DND-41 (cell line): ENCODE data around the gene ADPGK.

ENCODE experiments used
- ATAC-seq: fragments of 200-7000 bp; cut with Tn5 transposase; 3 replicates; pipeline ENCODE4 v1.9.1; 2021; ENCODE audit warnings: low read depth; ENCODE audit not compliant: insufficient read depth
- DNase-seq: peaks from one replicate; pipeline ENCODE4 v3.0.0-alpha.2; 2020
- H2AFZ ChIP-seq: 2 replicates; pipeline ENCODE4 v1.6.0; 2012; ENCODE audit warnings: low read depth, low read length
- H3K27ac ChIP-seq: 2 replicates; pipeline ENCODE4 v1.5.1; 2012; ENCODE audit warnings: low read length, inconsistent platforms
- H3K27me3 ChIP-seq: fragments of 200-600 bp; sonication (generic); 2 replicates; pipeline ENCODE4 v1.6.0; 2012; ENCODE audit warnings: low read length, mild to moderate bottlenecking, inconsistent platforms; ENCODE audit not compliant: insufficient read depth, poor library complexity
- H3K36me3 ChIP-seq: 2 replicates; pipeline ENCODE4 v1.5.1; 2012; ENCODE audit warnings: low read length, inconsistent platforms; ENCODE audit not compliant: insufficient read depth
- H3K4me1 ChIP-seq: 2 replicates; pipeline ENCODE4 v1.5.1; 2012; ENCODE audit warnings: mild to moderate bottlenecking, low read length; ENCODE audit not compliant: insufficient read depth
- H3K4me2 ChIP-seq: 2 replicates; pipeline ENCODE4 v1.6.0; 2012; ENCODE audit warnings: mild to moderate bottlenecking, moderate library complexity, low read length, inconsistent platforms; ENCODE audit not compliant: insufficient read depth
- H3K4me3 ChIP-seq, 2 experiments: fragments of 200-600 bp in 1 of 2; shearing (Covaris generic) in 1 of 2; 2 replicates each; pipeline ENCODE4 v1.5.1; 2012 to 2016; ENCODE audit warnings: inconsistent platforms in 2 of 2, low read length in 2 of 2, mild to moderate bottlenecking in 2 of 2, low read depth in 1 of 2, moderate library complexity in 1 of 2
- H3K79me2 ChIP-seq: 2 replicates; pipeline ENCODE4 v1.6.0; 2012; ENCODE audit warnings: low read length, inconsistent platforms; ENCODE audit not compliant: insufficient read depth
- H3K9ac ChIP-seq: 2 replicates; pipeline ENCODE4 v1.6.0; 2012; ENCODE audit warnings: low read depth, mild to moderate bottlenecking, inconsistent platforms, low read length, moderate library complexity
- H3K9me3 ChIP-seq: 2 replicates; pipeline ENCODE4 v1.5.1; 2012; ENCODE audit warnings: low read length, moderate library complexity, mild to moderate bottlenecking, inconsistent platforms; ENCODE audit not compliant: insufficient read depth, severe bottlenecking
- H4K20me1 ChIP-seq: 2 replicates; pipeline ENCODE4 v1.6.0; 2012; ENCODE audit warnings: low read length; ENCODE audit not compliant: insufficient read depth
- CTCF ChIP-seq: IDR thresholded peaks from 2 replicates; pipeline ENCODE4 v1.5.1; 2012; ENCODE audit warnings: borderline replicate concordance, low read length, moderate library complexity, mild to moderate bottlenecking; ENCODE audit not compliant: poor library complexity, severe bottlenecking; ENCODE audit errors: extremely low read depth
- EZH2 ChIP-seq: IDR thresholded peaks from 3 replicates; pipeline ENCODE4 v1.6.1; 2012; ENCODE audit warnings: borderline replicate concordance, low read depth, mild to moderate bottlenecking, moderate library complexity, low read length, inconsistent platforms; ENCODE audit not compliant: severe bottlenecking

ADPGK gene

GRCh38 chr15:72825829-72826228 is 42.3 kb upstream of the ADPGK start:
- no peak overlapping the region for H2AFZ ChIP-seq
- no peak overlapping the region for H3K9ac ChIP-seq
- no peaks in the 10 kb centered on the region for H4K20me1 ChIP-seq
- no peaks in the 10 kb centered on the region for H3K4me1 ChIP-seq
- ATAC-seq, result no peak
- no peaks in the 10 kb centered on the region for H3K9me3 ChIP-seq
- H3K4me2 ChIP-seq, result no peak overlapping the region
- no peak for DNase-seq
- TF ChIP-seq EZH2 (no peak), CTCF (no peak)
- no peaks in the 10 kb centered on the region for H3K27me3 ChIP-seq
- H3K36me3 ChIP-seq, result no peaks in the 10 kb centered on the region
- H3K27ac ChIP-seq, result no peak overlapping the region
- H3K79me2 ChIP-seq, result no peaks in the 10 kb centered on the region
- H3K4me3 ChIP-seq, result no peak overlapping the region

GRCh38 chr15:72824781-72825180 is 41.2 kb upstream of the ADPGK start:
- Histone ChIP-seq H3K4me3 (no peak overlapping the region), H3K9me3 (no peaks in the 10 kb centered on the region), H3K79me2 (no peaks in the 10 kb centered on the region), H3K4me1 (no peaks in the 10 kb centered on the region), H3K36me3 (no peaks in the 10 kb centered on the region), H3K27me3 (no peaks in the 10 kb centered on the region), H3K27ac (no peak overlapping the region), H4K20me1 (no peaks in the 10 kb centered on the region), H3K4me2 (no peak overlapping the region), H3K9ac (no peak overlapping the region), H2AFZ (no peak overlapping the region)
- no peak for ATAC-seq
- TF ChIP-seq CTCF (no peak), EZH2 (no peak)
- DNase-seq, result no peak

GRCh38 chr15:72824112-72824511 is 40.6 kb upstream of the ADPGK start:
- no peaks in the 10 kb centered on the region for H3K9me3 ChIP-seq
- no peak overlapping the region for H2AFZ ChIP-seq
- no peak overlapping the region for H3K9ac ChIP-seq
- H3K36me3 ChIP-seq, result no peaks in the 10 kb centered on the region
- H4K20me1 ChIP-seq, result no peaks in the 10 kb centered on the region
- no peaks in the 10 kb centered on the region for H3K27me3 ChIP-seq
- ATAC-seq (no peak), DNase-seq (no peak)
- no peaks in the 10 kb centered on the region for H3K79me2 ChIP-seq
- no peak overlapping the region for H3K4me2 ChIP-seq
- no peaks in the 10 kb centered on the region for H3K4me1 ChIP-seq
- no peak overlapping the region for H3K4me3 ChIP-seq
- no peak for TF ChIP-seq EZH2
- TF ChIP-seq CTCF, result no peak
- H3K27ac ChIP-seq, result no peak overlapping the region

GRCh38 chr15:72820278-72820677 is 36.7 kb upstream of the ADPGK start:
- DNase-seq (no peak), ATAC-seq (no peak)
- no peak for TF ChIP-seq EZH2
- no peak for TF ChIP-seq CTCF
- no peaks in the 10 kb centered on the region for H3K36me3 ChIP-seq
- H4K20me1 ChIP-seq, result no peaks in the 10 kb centered on the region
- no peak overlapping the region for H3K4me3 ChIP-seq
- no peak overlapping the region for H3K9ac ChIP-seq
- H3K9me3 ChIP-seq, result no peaks in the 10 kb centered on the region
- H3K27ac ChIP-seq, result no peak overlapping the region
- H2AFZ ChIP-seq, result no peak overlapping the region
- no peak overlapping the region for H3K4me2 ChIP-seq
- H3K4me1 ChIP-seq, result no peaks in the 10 kb centered on the region
- no peaks in the 10 kb centered on the region for H3K27me3 ChIP-seq
- no peaks in the 10 kb centered on the region for H3K79me2 ChIP-seq
